ENCODE results near the gene OMP. TPM values are rescaled to one million over a fixed set of nuclear protein-coding genes. Genes with fewer than 3 reads are reported as not detected.
A peak's percentile ranks its signal among the peaks of the same experiment; 100 is the strongest.

OMP gene
- total and polyA plus RNA-seq, 2 of the 13 experiments (the other 11 are each of a cell fraction or from before 2014, with no cell fraction given), result not detected

GRCh38 chr11:77127920-77128691, 25.5 kb downstream of the OMP start, which contains the start of gene MYO7A (continued):
- TF ChIP-seq DMTF1 (CRISPR knock-in tag; IDR thresholded peaks at IDR 0.05) (no peak), FOXO1 (CRISPR knock-in tag; IDR thresholded peaks at IDR 0.05) (peak; percentile 63; the same call in 1 of the 2 replicates), EP300 (IDR thresholded peaks at IDR 0.05; ENCODE audit: low read depth in 2 of 2, low read length in 2 of 2) (peak in 1 of 2 experiments; percentile 52; a peak in 2 of 4 replicates), EP300 (CRISPR knock-in tag; IDR thresholded peaks at IDR 0.05; ENCODE audit: borderline replicate concordance) (no peak; the same call in 1 of the 2 replicates), BCL3 (CRISPR knock-in tag; IDR thresholded peaks at IDR 0.05) (peak; percentile 83; the same call in 1 of the 2 replicates), THAP8 (CRISPR knock-in tag; IDR thresholded peaks at IDR 0.05; ENCODE audit: borderline replicate concordance) (no peak), PATZ1 (CRISPR knock-in tag; IDR thresholded peaks at IDR 0.05) (peak; percentile 91), ZBTB7B (CRISPR knock-in tag; IDR thresholded peaks at IDR 0.05) (0 out of 2 replicates have a peak, but pooled peaks have one; percentile 47), ZNF674 (CRISPR knock-in tag; IDR thresholded peaks at IDR 0.05; ENCODE audit: low read depth) (0 out of 2 replicates have a peak, but pooled peaks have one; percentile 77), DBP (CRISPR knock-in tag; IDR thresholded peaks at IDR 0.05; ENCODE audit: not compliant biosample characterization) (no peak), MYPOP (CRISPR knock-in tag; IDR thresholded peaks at IDR 0.05) (peak; percentile 20; the same call in 1 of the 2 replicates), ZNF232 (CRISPR knock-in tag; IDR thresholded peaks at IDR 0.05; ENCODE audit: borderline replicate concordance) (0 out of 2 replicates have a peak, but pooled peaks have one; percentile 24), GABPB1 (CRISPR knock-in tag; IDR thresholded peaks at IDR 0.05) (peak; percentile 58; the same call in 1 of the 2 replicates), EEA1 (CRISPR knock-in tag; IDR thresholded peaks at IDR 0.05; ENCODE audit: borderline replicate concordance) (no peak), GTF2F1 (IDR thresholded peaks at IDR 0.05; ENCODE audit: low read length) (no peak), ZBTB7A (CRISPR knock-in tag; IDR thresholded peaks at IDR 0.05) (no peak; the same call in 1 of the 2 replicates), NCOA2 (CRISPR knock-in tag; IDR thresholded peaks at IDR 0.05) (0 out of 2 replicates have a peak, but pooled peaks have one; percentile 35), YEATS4 (CRISPR knock-in tag; IDR thresholded peaks at IDR 0.05; ENCODE audit: borderline replicate concordance) (0 out of 2 replicates have a peak, but pooled peaks have one; percentile 35), GATAD2A (CRISPR knock-in tag; IDR thresholded peaks at IDR 0.05) (peak; percentile 72), SOX6 (IDR thresholded peaks at IDR 0.05) (no peak), SOX6 (CRISPR knock-in tag; IDR thresholded peaks at IDR 0.05) (peak; percentile 57)

Measured in HepG2 (cell line).